ENCODE results near the gene ANKRD39.

Gene ANKRD39

DNA sequence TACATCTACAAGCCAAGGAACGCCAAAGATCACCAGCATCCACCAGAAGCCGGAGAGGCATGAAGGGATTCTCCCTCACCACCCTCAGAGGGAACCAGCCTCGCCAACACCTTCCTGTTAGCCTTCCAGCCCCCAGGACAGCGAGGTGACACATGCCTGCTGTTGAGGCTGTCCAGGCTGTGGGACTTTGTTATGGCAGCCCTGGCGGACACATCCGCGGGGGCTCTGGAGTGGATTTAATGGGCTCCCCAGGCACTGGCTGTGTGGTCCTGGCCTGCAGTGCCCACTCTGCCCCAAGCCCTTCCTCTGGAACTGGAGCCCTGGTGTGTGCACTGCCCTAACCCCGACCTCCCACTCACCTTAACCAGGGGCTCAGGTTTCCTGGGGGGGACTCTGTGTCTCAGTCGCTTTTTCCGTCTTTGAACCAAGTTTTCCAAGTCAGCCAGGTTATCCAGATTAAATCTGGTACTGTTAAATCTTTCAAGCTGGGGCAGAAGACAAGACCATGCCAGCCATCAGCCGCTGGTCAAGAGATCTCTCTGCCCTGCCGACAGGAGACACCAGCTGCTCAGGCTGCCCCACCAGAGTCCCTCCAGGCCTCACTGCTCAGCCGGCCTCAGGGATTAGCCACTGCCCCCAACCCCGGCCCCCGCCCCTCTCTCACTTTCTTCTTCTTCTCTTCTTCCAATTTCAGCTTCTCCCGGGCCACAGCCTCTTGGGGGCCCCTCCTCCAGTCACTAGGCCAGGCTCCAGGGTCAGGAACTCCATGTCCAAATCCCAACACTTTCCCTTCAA lies 15.9 kb downstream of the ANKRD39 start:
- Mint-ChIP-seq H3K36me3 (peaks cover 2% of the 10 kb centered on the region), H3K27ac (no peak overlapping the region), H3K27me3 (no peaks in the 10 kb centered on the region), H3K4me1 (peaks cover 12% of the 10 kb centered on the region), H3K4me3 (no peak overlapping the region), H3K9me3 (no peaks in the 10 kb centered on the region)
- DNase-seq (ENCODE audit: low spot score in 2 of 2): no peak
- no peak for ATAC-seq (ENCODE audit: low read depth)

DNA sequence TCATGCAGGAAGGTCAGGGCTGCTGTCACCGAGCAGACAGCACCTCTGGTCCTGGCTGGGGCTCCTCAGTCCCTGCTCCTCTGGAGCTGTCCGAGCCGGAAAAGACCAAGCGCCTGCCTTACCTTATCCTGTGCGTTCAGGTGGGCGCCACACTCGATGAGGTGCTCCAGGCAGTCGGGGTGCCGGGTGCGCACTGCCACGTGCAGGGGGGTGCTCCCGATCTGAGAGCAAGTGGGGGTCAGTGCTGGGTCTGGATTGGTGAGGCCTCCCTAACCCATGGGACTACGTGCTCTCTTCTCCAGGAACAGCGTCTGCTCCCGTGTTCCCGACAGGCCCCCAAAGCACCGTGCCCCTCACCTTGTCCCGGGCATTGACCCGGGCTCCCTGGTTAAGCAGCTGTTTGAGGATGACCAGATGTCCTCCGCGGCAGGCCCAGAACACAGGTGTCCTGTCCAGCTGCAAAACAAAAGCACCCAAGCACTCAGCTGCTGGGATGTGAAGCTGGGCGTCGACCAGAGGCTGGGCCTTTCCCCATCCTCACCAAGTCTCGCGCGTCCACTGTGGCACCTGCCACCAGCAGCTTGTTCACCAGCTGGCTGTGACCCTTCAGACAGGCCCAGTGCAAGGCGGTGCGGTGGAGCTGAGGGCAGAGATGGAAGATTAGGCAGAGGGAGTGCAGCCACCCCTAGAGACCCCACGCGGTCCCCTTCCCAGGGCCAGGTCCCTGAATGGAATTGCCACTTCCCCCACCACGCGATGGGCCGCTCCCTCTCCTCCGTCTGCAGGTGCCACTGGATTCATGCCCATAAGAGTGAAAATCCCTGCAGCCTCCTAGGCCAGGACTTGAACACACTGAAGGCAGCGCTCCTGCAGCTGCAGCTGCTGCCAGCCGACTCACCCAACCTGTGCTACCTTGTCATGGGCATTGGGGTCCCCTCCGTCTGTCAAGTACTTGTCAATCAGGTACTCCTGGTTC lies 17.7 kb downstream of the ANKRD39 start:
- H3K9me3 Mint-ChIP-seq: no peaks in the 10 kb centered on the region
- DNase-seq (ENCODE audit: low spot score in 2 of 2) (no peak), ATAC-seq (ENCODE audit: low read depth) (no peak)
- peak overlapping the region; percentile 58 for H3K4me3 Mint-ChIP-seq
- H3K27ac Mint-ChIP-seq: peak overlapping the region; percentile 81
- peaks cover 12% of the 10 kb centered on the region for H3K4me1 Mint-ChIP-seq
- no peaks in the 10 kb centered on the region for H3K27me3 Mint-ChIP-seq
- H3K36me3 Mint-ChIP-seq: peaks cover 2% of the 10 kb centered on the region

DNA sequence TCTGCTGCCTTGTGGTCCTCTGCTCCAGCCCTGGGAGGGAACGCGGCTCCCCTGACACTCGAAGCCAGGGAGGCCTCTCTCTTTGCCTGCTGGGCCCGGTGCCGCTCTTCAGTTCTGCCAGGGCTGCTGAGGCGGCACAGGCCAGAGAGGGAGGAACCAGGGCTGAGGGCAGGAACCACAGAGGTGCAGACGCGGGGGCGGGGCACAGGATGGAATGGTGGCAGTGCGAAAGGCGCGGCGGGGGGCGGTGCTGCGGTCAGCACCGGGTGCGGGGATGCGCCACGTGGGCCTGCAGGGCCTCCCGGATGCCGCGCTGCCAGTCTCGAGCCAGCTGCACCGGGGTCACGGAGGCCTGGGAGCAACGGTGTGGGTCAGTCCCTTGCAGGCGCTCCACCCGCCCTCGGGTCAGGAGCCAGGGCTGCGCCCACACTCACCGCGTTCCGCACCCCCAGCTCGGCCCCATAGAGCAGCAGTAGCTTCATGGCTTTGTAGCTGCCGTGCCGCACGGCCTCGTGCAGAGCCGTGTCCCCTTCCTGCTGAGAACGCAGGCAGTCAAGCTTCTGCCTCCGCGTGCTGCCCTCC lies 18.4 kb downstream of the ANKRD39 start:
- Mint-ChIP-seq H3K4me1 (peaks cover 12% of the 10 kb centered on the region), H3K4me3 (peak overlapping the region; percentile 62), H3K27ac (peak overlapping the region; percentile 81), H3K27me3 (no peaks in the 10 kb centered on the region), H3K9me3 (no peaks in the 10 kb centered on the region), H3K36me3 (peaks cover 5% of the 10 kb centered on the region)
- peak; percentile 99 for ATAC-seq (ENCODE audit: low read depth)
- DNase-seq (ENCODE audit: low spot score in 2 of 2): peak; percentile 73 to 89

DNA sequence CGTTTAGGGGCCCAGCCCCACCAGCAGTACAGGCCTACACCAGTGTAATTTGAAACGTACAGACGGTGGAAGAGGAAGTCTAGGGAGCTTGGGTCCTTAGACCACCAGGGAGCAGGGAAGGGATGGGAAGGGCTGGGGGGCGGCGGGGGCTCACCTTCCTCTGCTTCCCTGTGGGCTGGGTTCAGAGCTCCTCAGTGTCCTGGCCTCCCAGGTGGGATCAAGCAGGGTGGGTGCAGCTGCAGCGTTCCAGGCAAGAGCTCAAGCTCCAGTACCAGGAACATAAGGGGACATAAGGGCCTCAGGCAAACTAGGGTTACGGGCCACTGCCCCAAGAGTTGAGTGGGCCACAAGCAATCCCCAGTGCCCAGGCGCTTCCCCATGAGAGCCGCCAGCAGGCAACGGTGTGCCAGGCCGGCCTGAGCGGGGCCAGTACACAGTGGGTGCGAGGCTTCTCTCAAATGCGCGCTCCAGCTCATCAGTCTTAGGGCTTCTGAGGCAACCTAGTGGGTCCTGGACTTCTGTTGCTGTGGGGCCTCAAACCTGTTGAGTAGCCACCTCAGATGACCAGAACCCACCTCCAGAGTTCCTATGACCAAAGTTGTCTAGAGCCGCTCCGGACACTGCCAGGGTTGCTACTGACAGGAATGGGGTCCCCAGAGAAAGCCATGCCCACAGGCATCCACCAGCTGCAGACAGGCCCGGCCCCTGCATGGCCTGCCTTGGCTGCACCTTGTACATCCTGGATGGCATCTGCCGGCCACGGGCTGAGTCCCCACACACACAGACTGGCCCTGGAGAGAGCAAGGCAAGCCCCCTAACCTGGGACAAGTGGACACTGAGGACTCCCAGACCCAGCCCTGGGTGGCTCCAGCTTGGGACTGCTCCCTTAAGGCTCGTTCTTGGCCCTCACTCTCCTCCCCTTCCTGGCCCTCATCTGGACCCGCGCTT lies 19.2 kb downstream of the ANKRD39 start:
- Mint-ChIP-seq H3K27ac (peak overlapping the region; percentile 81), H3K27me3 (no peaks in the 10 kb centered on the region), H3K4me3 (peak overlapping the region; percentile 62), H3K4me1 (peaks cover 12% of the 10 kb centered on the region), H3K36me3 (peaks cover 5% of the 10 kb centered on the region), H3K9me3 (no peaks in the 10 kb centered on the region)
- DNase-seq (ENCODE audit: low spot score in 2 of 2) (no peak), ATAC-seq (ENCODE audit: low read depth) (no peak)

DNA sequence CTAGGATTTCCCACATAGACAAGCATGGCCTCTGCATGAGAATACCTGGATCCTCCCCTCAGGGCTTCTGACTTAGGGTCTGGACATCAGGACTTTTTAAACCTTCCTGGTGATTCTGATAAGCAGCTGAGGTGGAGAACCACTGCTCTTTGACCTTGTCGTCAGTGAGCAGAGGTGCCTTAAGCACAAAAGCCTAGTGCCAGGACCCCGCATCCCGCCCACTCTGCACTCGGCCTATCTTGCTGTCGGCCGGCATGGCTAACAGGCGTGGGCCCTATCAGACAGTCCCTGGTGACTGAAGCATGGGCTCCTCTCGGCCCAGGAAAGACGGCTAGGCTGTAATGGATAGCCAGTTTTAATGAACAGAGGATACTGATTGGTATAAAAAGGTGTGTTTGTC lies 20.2 kb downstream of the ANKRD39 start:
- Mint-ChIP-seq H3K27ac (no peak overlapping the region), H3K36me3 (peaks cover 10% of the 10 kb centered on the region), H3K9me3 (no peaks in the 10 kb centered on the region), H3K4me3 (no peak overlapping the region), H3K4me1 (peaks cover 17% of the 10 kb centered on the region), H3K27me3 (no peaks in the 10 kb centered on the region)
- DNase-seq (ENCODE audit: low spot score in 2 of 2) (no peak), ATAC-seq (ENCODE audit: low read depth) (no peak)

GRCh38 chr2:96835830-96836229 lies 22.0 kb downstream of the ANKRD39 start:
- Mint-ChIP-seq H3K4me3 (no peak overlapping the region), H3K9me3 (no peaks in the 10 kb centered on the region), H3K36me3 (peaks cover 12% of the 10 kb centered on the region), H3K27me3 (no peaks in the 10 kb centered on the region), H3K4me1 (peaks cover 19% of the 10 kb centered on the region), H3K27ac (no peak overlapping the region)
- DNase-seq (ENCODE audit: low spot score in 2 of 2) (no peak), ATAC-seq (ENCODE audit: low read depth) (no peak)

- DNase-seq (ENCODE audit: low spot score in 2 of 2) (no peak), ATAC-seq (ENCODE audit: low read depth) (peak; percentile 88)
- Mint-ChIP-seq H3K27ac (peak overlapping the region; percentile 75), H3K4me3 (no peak overlapping the region), H3K4me1 (peaks cover 12% of the 10 kb centered on the region), H3K27me3 (no peaks in the 10 kb centered on the region), H3K36me3 (peaks cover 28% of the 10 kb centered on the region), H3K9me3 (no peaks in the 10 kb centered on the region)
Observed at GRCh38 chr2:96832754-96833507, 24.9 kb downstream of the ANKRD39 start.

- DNase-seq (ENCODE audit: low spot score in 2 of 2) (no peak), ATAC-seq (ENCODE audit: low read depth) (no peak)
- Mint-ChIP-seq H3K4me1 (peaks cover 12% of the 10 kb centered on the region), H3K9me3 (no peaks in the 10 kb centered on the region), H3K27me3 (no peaks in the 10 kb centered on the region), H3K4me3 (no peak overlapping the region), H3K27ac (peak overlapping the region; percentile 20), H3K36me3 (peaks cover 28% of the 10 kb centered on the region)
Observed at GRCh38 chr2:96832408-96832753, 25.4 kb downstream of the ANKRD39 start.

DNA sequence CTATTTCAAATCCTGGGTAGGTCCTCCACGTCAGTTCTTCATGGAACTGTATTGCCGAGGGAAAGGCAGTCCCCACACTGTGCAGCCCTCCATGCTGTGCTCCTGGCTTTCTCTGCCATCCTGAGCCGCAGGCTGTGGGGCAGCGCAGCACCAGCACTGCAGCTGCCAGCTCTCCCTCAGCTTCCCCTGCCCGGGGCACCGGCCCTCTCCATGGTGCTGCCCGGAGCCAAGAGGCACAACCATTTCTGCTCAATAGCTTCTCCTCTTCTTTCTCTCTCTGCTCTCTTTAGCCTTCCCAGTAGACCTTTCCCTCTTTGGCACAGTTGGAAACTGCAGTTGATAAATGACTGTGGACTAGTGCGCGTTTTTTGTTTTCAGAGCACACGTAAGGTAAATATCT lies 26.1 kb downstream of the ANKRD39 start:
- no peak overlapping the region for H3K27ac Mint-ChIP-seq

DNA sequence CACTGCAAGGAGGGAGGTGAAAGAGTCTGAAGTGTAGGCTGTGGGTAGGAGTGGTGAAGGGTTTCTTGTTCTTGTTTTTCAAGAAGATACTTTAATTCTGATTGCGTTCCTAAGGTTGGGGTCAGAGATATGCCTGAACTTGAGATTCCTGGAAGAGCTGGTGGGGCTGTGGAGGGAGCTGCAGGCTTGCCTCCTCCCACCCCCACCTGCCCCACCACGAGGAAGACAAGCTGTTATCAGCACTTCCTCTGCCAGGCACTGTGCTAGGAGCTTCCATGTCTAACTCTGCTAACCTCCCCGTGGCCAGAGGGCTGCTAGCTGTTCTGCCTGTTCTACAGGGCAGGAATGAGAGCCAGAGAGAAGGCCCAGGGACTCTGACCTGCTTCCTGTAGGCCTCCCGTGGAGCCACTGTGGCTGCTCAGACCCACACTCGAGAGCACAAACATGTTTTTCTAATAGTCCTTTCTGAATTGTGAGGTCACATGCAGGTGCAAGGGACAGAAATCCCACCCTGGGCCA lies 27.7 kb downstream of the ANKRD39 start:
- peaks cover 12% of the 10 kb centered on the region for H3K4me1 Mint-ChIP-seq
- H3K4me3 Mint-ChIP-seq: no peak overlapping the region
- peaks cover 27% of the 10 kb centered on the region for H3K36me3 Mint-ChIP-seq
- H3K9me3 Mint-ChIP-seq: no peaks in the 10 kb centered on the region
- H3K27me3 Mint-ChIP-seq: no peaks in the 10 kb centered on the region
- DNase-seq (ENCODE audit: low spot score in 2 of 2): no peak
- ATAC-seq (ENCODE audit: low read depth): no peak
- peak overlapping the region; percentile 41 for H3K27ac Mint-ChIP-seq

More for the DNA sequence above, 26.1 kb downstream of the ANKRD39 start:
- Mint-ChIP-seq H3K27me3 (no peaks in the 10 kb centered on the region), H3K36me3 (peaks cover 28% of the 10 kb centered on the region), H3K9me3 (no peaks in the 10 kb centered on the region), H3K4me1 (peaks cover 12% of the 10 kb centered on the region), H3K4me3 (no peak overlapping the region)
- ATAC-seq (ENCODE audit: low read depth) (no peak), DNase-seq (ENCODE audit: low spot score in 2 of 2) (no peak)

DNA sequence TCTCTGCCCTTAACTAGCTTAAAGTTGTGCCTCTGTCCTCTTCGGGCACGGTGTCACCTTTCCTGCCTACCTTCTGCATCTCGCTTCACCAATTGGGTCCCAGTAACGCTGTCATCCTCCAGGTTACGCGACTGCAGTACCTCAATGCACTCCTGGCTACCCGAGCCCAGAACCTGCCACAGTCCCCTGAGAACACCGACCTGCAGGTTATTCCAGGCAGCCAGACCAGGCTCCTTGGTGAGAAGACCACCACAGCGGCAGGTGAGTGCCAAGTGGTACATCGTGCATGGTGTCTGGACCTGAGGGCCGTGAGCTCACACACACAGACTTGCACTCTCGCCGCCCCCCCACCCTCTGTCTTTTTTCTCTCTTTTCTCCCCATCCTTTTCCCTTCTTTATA lies 28.9 kb downstream of the ANKRD39 start:
- no peaks in the 10 kb centered on the region for H3K9me3 Mint-ChIP-seq
- peaks cover 27% of the 10 kb centered on the region for H3K36me3 Mint-ChIP-seq
- no peak for ATAC-seq (ENCODE audit: low read depth)
- DNase-seq (ENCODE audit: low spot score in 2 of 2): no peak
- peaks cover 15% of the 10 kb centered on the region for H3K4me1 Mint-ChIP-seq
- no peaks in the 10 kb centered on the region for H3K27me3 Mint-ChIP-seq
- H3K4me3 Mint-ChIP-seq: no peak overlapping the region
- H3K27ac Mint-ChIP-seq: no peak overlapping the region

- no peaks in the 10 kb centered on the region for H3K27me3 Mint-ChIP-seq
- H3K4me1 Mint-ChIP-seq: peaks cover 13% of the 10 kb centered on the region
- H3K27ac Mint-ChIP-seq: no peak overlapping the region
- ATAC-seq (ENCODE audit: low read depth) (no peak), DNase-seq (ENCODE audit: low spot score in 2 of 2) (no peak)
- H3K9me3 Mint-ChIP-seq: no peaks in the 10 kb centered on the region
- H3K36me3 Mint-ChIP-seq: peaks cover 25% of the 10 kb centered on the region
- no peak overlapping the region for H3K4me3 Mint-ChIP-seq
Observed at GRCh38 chr2:96828436-96828835, 29.4 kb downstream of the ANKRD39 start.
